Endometrial microvascular endothelial cells (primary cell): Measurements from ENCODE around the gene UBA3. TPM values are rescaled to one million over a fixed set of nuclear protein-coding genes. Genes with fewer than 3 reads are reported as not detected.

Experiments used
- in situ Hi-C: cut with HindIII; loops from 2 replicates; pipeline ENCODE4 v1.10.0; 2017; ENCODE audit warnings: low sequenced_read_pairs, low pct_unique_long_range_greater_than_20kb; ENCODE audit errors: inconsistent ontology term
- total RNA-seq: library from RNA; depleted of rRNA; stranded (reverse); fragments of >200 nt; gene quantifications from one replicate; pipeline ENCODE4 v1.2.3, GENCODE V29; 2015; ENCODE audit errors: inconsistent ontology term

UBA3 gene
- total RNA-seq, 1 donor from 2014 or later, result 73.8 TPM

- in situ Hi-C loops, result loop anchor here (10.0 kb wide), 1 partner anchor 82 kb away; no protein-coding TSS in a partner anchor
These were observed 2.2 kb upstream of the UBA3 start for GRCh38 chr3:69082361-69082760.

GRCh38 chr3:69081583-69082262, 1.6 kb upstream of the UBA3 start:
- in situ Hi-C loops, result loop anchor here (10.0 kb wide), 1 partner anchor 83 kb away; no protein-coding TSS in a partner anchor

DNA sequence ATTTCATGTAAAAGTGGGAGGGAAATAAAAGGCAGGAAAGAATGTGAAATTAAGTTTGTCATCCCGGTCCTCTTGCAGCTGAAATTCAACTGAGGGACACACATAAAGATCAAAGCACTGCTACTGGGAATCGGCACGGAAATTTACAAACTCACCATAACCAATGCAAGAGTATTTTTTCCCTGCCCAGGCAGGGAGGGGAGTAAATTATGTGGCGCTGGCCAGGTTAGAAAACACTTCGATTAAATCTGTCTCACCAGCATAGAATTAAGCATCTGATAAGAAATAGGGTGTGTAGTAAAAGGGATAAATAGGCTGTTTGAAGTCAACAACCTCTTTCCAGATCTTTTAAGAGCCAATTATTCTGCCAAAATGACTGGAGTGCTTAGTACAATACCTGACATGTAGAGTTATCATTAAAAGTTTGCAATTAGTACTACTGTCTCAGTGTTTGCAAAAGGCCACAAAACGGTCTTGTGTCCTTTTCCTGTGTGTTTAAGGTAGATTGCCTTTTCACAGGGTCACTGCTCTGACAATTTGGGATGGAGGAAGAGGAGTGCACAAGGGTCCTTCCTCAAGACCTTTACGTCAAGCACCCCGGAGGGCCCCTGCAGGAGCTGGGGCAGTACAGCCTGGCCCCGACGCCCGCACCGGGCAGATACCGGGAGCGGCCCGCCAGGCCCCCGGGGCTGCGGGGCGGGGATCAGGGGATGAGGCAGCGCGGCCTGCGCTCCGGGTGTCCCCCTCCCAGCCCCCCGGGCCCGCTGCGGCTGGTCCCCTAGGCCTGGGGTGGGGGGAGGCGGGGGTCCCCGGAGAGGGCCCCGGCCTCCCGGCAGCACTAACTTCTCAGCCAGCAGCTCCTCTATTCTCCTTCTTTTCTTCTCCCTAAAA, 651 bp downstream of the UBA3 start:
- in situ Hi-C loops, result loop anchor here (10.0 kb wide), 1 partner anchor 85 kb away; no protein-coding TSS in a partner anchor

DNA sequence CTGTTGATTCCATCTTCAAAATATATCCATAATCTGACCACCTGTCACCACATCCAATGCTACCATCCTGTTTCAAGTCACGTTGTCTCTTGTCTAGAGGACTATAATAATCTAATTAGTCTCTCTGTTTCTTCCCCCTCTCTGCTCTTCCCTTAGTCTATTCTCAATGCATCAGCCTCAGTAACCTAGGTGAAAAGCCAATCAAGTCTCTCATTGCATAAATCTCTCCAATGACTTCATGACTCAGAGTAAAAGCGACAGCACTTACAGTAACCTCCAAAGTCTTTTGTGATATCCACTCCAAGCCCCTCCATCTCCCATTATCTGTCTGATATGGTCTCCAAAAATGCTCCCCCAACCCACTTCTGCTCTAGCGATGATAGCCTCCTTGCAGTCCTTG, 7.2 kb downstream of the UBA3 start:
- in situ Hi-C loops, result no loop called here

GRCh38 chr3:69066121-69066520, 14.0 kb downstream of the UBA3 start:
- in situ Hi-C loops, result no loop called here

- in situ Hi-C loops, result no loop called here
These were observed 14.7 kb downstream of the UBA3 start for GRCh38 chr3:69065318-69065964.

DNA sequence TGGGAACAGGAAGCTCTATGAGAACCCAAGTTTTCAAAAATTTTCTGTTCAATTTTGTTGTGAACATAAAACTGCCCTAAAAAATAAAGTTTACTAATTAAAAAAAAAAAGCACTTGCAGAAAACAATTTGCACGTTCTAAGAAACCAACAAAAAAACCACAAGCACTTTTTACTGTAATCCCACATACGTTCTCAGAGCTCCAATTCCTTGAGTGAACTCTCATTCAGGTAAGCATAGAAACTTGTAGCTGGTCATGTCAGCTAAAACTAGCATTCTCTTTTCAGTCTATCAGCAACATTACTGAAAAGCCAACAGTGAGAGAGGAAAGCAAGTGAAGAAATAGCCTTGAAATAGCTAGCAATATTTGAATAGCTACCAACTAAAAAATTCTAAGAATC, 16.5 kb downstream of the UBA3 start:
- in situ Hi-C loops, result no loop called here

GRCh38 chr3:69059688-69060087, 20.5 kb downstream of the UBA3 start:
- in situ Hi-C loops, result no loop called here

- in situ Hi-C loops, result no loop called here
These were observed 21.3 kb downstream of the UBA3 start for GRCh38 chr3:69058947-69059224.

DNA sequence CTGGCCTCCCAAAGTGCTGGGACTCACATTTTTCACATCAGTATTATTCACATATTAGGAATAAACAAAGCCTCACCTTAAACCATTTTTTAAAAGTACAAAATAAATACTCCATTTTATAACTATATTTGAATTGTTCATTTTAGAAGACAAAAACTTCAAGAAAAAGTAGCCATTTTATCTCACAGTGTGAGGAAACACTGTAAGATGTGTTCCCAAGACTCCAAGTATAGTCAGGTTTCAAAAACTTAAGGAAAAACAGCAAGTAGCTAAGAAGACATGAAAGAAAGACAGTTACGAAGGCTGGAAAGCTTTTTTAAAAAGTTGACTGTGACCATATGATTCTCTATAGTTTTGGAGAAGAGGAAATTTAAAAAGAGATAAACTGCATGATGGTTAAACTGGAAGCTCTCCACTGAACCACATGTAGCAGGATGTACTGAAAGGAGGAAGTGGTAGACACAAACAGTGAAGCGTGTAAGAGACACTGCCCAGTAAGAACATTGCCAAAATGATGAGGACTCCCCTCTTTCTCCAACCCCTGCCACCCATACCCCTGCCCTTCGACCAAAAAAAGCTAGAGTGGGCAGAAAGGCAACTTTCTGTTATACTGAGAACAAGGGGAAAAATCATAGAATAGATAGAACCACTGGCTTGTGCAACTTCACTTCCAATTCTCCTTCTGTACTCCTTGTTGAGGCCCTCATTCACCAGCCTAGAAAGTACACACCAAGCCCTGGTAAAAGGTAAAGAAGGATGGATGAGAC, 21.8 kb downstream of the UBA3 start:
- in situ Hi-C loops, result no loop called here

GRCh38 chr3:69052472-69052898, 27.7 kb downstream of the UBA3 start:
- in situ Hi-C loops, result no loop called here

- in situ Hi-C loops, result no loop called here
These were observed 28.3 kb downstream of the UBA3 start, which contains the start of gene TMF1 for GRCh38 chr3:69051756-69052471. TSS of gene TMF1 (minus strand) at chr3:69052333. CDS start at chr3:69052086, 247 bp downstream.

GRCh38 chr3:69048990-69049389, 31.2 kb downstream of the UBA3 start:
- in situ Hi-C loops, result no loop called here

DNA sequence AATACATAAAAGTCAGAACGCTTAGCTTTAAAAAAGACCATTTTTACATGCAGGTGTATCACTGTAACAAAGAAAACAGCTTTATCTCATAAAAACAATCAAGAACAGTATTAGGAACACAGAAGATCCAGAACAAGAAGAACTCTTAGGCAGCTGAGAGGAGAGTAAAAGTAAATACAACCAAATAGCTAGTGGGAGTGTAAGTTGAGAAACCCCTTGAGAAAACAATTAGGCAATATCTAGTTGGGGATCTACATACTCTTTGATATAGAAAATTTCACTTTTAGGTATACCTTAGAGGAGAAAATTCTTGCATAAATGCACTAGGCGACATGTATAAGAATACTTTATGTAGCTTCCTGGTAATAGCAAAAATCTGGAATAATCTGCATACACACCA, 35.6 kb downstream of the UBA3 start:
- in situ Hi-C loops, result no loop called here

- in situ Hi-C loops, result no loop called here
These were observed 46.7 kb downstream of the UBA3 start for GRCh38 chr3:69033470-69033869.

GRCh38 chr3:69032737-69033136, 47.4 kb downstream of the UBA3 start:
- in situ Hi-C loops, result no loop called here

GRCh38 chr3:69032142-69032541, 48.0 kb downstream of the UBA3 start:
- in situ Hi-C loops, result no loop called here

DNA sequence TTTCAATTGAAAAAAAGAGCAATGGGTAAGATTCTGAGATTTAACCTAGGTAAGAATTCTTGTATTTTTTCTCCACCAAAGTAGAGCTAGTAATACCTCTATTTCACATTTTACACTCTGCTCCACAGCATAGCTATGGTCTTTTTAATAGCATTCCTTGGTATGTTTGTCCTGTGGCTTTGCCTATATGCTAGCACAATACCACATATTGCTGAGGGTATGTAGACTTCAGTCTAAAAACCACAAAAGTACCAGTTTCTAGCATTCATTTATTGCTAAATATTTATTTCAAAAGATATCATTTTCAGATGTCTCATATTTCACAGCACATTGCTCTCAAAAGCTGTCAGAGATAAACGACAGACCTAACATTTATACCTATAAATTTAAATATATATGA, 48.5 kb downstream of the UBA3 start:
- in situ Hi-C loops, result no loop called here
